NT2/D1 (cell line): Measurements from ENCODE around the gene ADGRF1.

Experiments
- YY1 ChIP-seq: IDR thresholded peaks from 2 replicates; pipeline ENCODE4 v1.6.1; 2011; ENCODE audit not compliant: insufficient read length, insufficient read depth
- ZNF274 ChIP-seq: IDR thresholded peaks from 2 replicates; pipeline ENCODE4 v1.6.1; 2011; ENCODE audit warnings: mild to moderate bottlenecking, low read depth, low read length

DNA sequence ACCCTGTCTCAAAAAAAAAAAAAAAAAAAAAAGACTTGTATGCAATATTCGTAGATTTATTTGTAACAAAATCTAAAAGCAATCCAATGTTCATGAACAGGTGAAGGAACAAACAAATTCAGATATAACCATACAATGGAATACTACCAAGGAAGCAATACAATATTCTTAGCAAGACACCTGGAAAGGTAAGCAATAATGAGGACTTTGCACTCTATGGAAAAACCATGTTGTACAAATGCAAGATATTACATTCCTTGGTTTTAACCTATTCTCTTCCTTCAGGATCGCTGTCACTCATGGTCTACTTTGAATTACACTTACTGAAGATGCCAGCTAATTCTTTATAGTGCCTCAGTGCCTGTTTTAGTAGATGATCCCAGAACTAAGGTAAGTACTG, 14.7 kb upstream of the ADGRF1 start:
- TF ChIP-seq YY1 = no peak
- no peak for TF ChIP-seq ZNF274
